ENCODE measurements around the gene BAAT.

BAAT gene

DNA sequence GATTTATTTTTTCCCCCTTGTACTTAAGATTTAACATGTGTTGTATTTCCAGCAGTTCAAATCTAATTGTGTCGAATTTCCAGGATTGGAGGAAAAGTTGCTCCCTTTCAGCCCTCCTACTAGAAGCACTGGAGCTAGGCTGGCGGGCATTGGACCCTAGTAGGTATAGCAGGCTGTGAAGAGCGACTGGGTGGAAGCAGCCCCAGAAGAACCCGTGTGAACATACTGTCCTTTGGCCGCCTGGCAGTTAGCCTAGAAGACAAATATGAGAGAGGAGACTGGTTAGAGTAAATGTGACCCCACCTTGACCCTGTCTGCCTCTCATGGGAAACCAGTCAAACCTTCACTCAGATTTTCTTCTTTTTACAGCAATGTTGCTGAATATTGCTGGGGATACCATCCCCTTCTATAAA, 36.9 kb upstream of the BAAT start:
- H3K23ac ChIP-seq (ENCODE audit: low read depth, low read length, poor library complexity): no peak overlapping the region
- H2BK5ac ChIP-seq (ENCODE audit: low read length): no peak overlapping the region
- no CpG with 5 or more reads among the region's 5 CpGs for WGBS, 2 donors (ENCODE audit: extremely low coverage in 2 of 2, insufficient read length in 2 of 2, insufficient replicate concordance in 1 of 2)

DNA sequence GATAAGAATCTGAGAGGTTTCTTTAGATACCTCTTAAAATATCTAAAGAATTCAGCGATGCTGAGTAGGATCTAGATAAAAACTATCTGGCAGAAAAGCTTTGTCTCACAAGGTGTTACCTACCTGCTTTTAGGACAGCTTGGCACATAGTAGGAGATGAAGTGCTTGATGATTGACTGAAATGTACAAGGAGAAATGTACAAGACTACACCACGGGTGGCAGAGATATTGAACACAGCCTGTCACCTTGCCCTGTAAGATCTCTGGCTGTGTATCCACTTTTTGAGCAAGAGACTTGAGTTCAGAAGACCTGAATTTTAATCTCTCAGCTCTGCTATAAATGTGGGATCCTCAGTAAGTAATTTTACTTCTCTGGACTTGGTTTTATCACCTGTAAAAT, 35.1 kb upstream of the BAAT start:
- Histone ChIP-seq H4K8ac (ENCODE audit: low read depth, low read length) (no peak overlapping the region), H3K79me1 (ENCODE audit: low read depth, low read length) (no peaks in the 10 kb centered on the region), H3K4me3 (ENCODE audit: low read length in 2 of 2) (no peak overlapping the region), H4K91ac (ENCODE audit: low read depth, low read length, poor library complexity) (no peak overlapping the region), H3K9me3 (replicated peaks in 1 of 2; ENCODE audit: control insufficient read depth in 2 of 2, insufficient read depth in 1 of 2, low read depth in 1 of 2, low read length in 2 of 2) (peaks cover 0 to 3% of the 10 kb centered on the region in 2 donors), H2AFZ (ENCODE audit: low read length) (no peak overlapping the region), H3K27me3 (ENCODE audit: control insufficient read depth in 3 of 3, insufficient read depth in 3 of 3, low read depth in 1 of 3, low read length in 3 of 3) (no peaks in the 10 kb centered on the region), H3K23ac (ENCODE audit: low read depth, low read length, poor library complexity) (no peak overlapping the region), H3K14ac (ENCODE audit: low read length) (no peak overlapping the region), H3K27ac (replicated peaks; ENCODE audit: low read length) (no peak overlapping the region), H3K4me2 (ENCODE audit: insufficient read depth, low read length, poor library complexity, severe bottlenecking) (no peak overlapping the region), H3K4ac (ENCODE audit: low read length) (no peak overlapping the region), H2AK5ac (ENCODE audit: low read depth, low read length) (no peak overlapping the region), H3K18ac (ENCODE audit: low read length) (no peak overlapping the region), H2BK15ac (ENCODE audit: low read length) (no peak overlapping the region), H3K9ac (ENCODE audit: low read depth, low read length, poor library complexity) (no peak overlapping the region), H2BK12ac (ENCODE audit: low read length) (no peak overlapping the region), H2BK120ac (ENCODE audit: low read depth, low read length) (no peak overlapping the region), H2BK5ac (ENCODE audit: low read length) (no peak overlapping the region), H3K36me3 (replicated peaks in 1 of 2; ENCODE audit: control insufficient read depth in 2 of 2, insufficient read depth in 2 of 2, low read length in 2 of 2) (no peaks in the 10 kb centered on the region), H3K4me1 (ENCODE audit: control insufficient read depth in 2 of 2, insufficient read depth in 1 of 2, low read depth in 1 of 2, low read length in 2 of 2) (no peaks in the 10 kb centered on the region)
- no CpG with 5 or more reads among the region's 2 CpGs for WGBS, 2 donors (ENCODE audit: extremely low coverage in 2 of 2, insufficient read length in 2 of 2, insufficient replicate concordance in 1 of 2)
- DNase-seq (ENCODE audit: low spot score): no peak

More for the DNA sequence above, 36.9 kb upstream of the BAAT start:
- Histone ChIP-seq H3K4me2 (ENCODE audit: insufficient read depth, low read length, poor library complexity, severe bottlenecking) (no peak overlapping the region), H3K36me3 (replicated peaks in 1 of 2; ENCODE audit: control insufficient read depth in 2 of 2, insufficient read depth in 2 of 2, low read length in 2 of 2) (no peaks in the 10 kb centered on the region), H2BK15ac (ENCODE audit: low read length) (no peak overlapping the region), H3K4me3 (ENCODE audit: low read length in 2 of 2) (no peak overlapping the region), H3K14ac (ENCODE audit: low read length) (no peak overlapping the region), H2AFZ (ENCODE audit: low read length) (no peak overlapping the region), H3K27ac (replicated peaks; ENCODE audit: low read length) (no peak overlapping the region), H2BK12ac (ENCODE audit: low read length) (no peak overlapping the region), H3K27me3 (ENCODE audit: control insufficient read depth in 3 of 3, insufficient read depth in 3 of 3, low read depth in 1 of 3, low read length in 3 of 3) (peaks cover 0 to under 1% (median 0%) of the 10 kb centered on the region in 3 experiments), H4K91ac (ENCODE audit: low read depth, low read length, poor library complexity) (no peak overlapping the region), H3K4me1 (ENCODE audit: control insufficient read depth in 2 of 2, insufficient read depth in 1 of 2, low read depth in 1 of 2, low read length in 2 of 2) (no peaks in the 10 kb centered on the region), H2AK5ac (ENCODE audit: low read depth, low read length) (no peak overlapping the region), H3K4ac (ENCODE audit: low read length) (no peak overlapping the region), H3K9me3 (replicated peaks in 1 of 2; ENCODE audit: control insufficient read depth in 2 of 2, insufficient read depth in 1 of 2, low read depth in 1 of 2, low read length in 2 of 2) (no peaks in the 10 kb centered on the region), H3K9ac (ENCODE audit: low read depth, low read length, poor library complexity) (no peak overlapping the region), H4K8ac (ENCODE audit: low read depth, low read length) (no peak overlapping the region), H3K79me1 (ENCODE audit: low read depth, low read length) (no peaks in the 10 kb centered on the region), H3K18ac (ENCODE audit: low read length) (no peak overlapping the region), H2BK120ac (ENCODE audit: low read depth, low read length) (no peak overlapping the region)
- DNase-seq (ENCODE audit: low spot score): no peak

DNA sequence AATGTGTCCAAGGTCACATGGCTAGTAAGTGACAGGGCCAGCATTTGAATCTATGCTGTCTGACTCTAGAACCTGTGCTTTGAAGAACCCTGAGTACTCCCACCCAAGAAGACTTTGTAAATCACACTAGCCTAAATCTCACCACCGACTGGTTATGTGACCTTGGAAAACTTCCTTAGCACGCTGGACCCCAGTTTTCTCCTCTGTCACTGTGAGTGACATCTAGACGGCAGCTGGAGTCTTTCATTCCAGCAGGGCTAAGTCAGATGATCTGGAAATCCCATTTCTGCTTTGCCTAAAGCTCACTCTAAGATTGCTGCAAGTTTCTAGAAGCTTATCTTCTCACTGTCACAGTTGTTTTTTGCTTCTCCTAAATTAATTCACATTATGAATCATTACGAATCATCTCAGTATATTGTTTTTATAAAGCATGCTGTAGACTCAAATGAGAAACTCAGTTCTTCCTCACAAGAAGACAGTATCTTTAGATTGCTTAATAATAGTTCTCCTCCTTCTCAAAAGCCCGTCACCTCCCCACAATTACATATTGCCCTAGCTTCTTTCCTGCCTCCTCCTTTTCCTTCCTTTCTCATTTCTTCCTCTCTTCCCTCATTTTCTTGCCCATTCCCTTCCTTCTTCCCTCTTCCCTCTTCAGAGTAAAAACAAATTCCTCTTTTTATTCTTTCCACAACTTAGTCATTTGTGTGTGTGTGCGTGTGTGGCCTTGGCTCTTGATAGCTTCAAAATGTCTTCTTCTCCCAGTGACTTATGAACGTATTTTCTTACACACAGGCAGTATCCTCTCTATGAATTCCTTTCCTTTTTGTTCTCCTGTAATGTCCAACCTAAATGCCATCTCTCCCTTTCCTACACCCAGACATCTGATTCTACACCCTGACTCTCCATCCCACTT, 34.0 kb upstream of the BAAT start:
- Histone ChIP-seq H3K4ac (ENCODE audit: low read length) (no peak overlapping the region), H3K9ac (ENCODE audit: low read depth, low read length, poor library complexity) (no peak overlapping the region)

DNA sequence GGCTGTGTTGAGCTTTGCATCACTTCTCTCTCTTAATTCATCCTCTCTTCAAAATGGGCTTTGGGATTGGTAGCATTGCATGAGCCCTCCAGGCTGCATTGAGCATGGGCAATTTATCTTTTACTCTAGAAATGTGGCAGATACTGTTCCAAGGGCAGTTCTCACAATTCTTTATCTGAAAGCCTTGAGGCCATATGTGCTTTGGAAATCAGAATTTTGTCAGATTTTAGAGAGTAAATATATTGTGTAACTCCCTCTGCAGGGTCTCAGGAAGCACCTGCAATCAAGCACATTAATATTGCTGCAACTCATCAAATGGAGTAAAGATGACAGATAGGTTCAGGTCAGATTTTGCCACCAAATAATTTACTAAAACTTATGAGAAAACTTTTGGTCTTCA, 33.2 kb upstream of the BAAT start:
- Histone ChIP-seq H3K23ac (ENCODE audit: low read depth, low read length, poor library complexity) (no peak overlapping the region), H3K9me3 (replicated peaks in 1 of 2; ENCODE audit: control insufficient read depth in 2 of 2, insufficient read depth in 1 of 2, low read depth in 1 of 2, low read length in 2 of 2) (peaks cover 0 to 6% of the 10 kb centered on the region in 2 donors), H2BK5ac (ENCODE audit: low read length) (no peak overlapping the region), H2BK120ac (ENCODE audit: low read depth, low read length) (no peak overlapping the region), H3K4me1 (ENCODE audit: control insufficient read depth in 2 of 2, insufficient read depth in 1 of 2, low read depth in 1 of 2, low read length in 2 of 2) (no peaks in the 10 kb centered on the region), H3K27ac (replicated peaks; ENCODE audit: low read length) (no peak overlapping the region), H2BK15ac (ENCODE audit: low read length) (no peak overlapping the region), H3K4me3 (ENCODE audit: low read length in 2 of 2) (no peak overlapping the region), H3K9ac (ENCODE audit: low read depth, low read length, poor library complexity) (no peak overlapping the region), H2AK5ac (ENCODE audit: low read depth, low read length) (no peak overlapping the region), H3K4ac (ENCODE audit: low read length) (no peak overlapping the region), H3K27me3 (ENCODE audit: control insufficient read depth in 3 of 3, insufficient read depth in 3 of 3, low read depth in 1 of 3, low read length in 3 of 3) (no peaks in the 10 kb centered on the region), H3K36me3 (replicated peaks in 1 of 2; ENCODE audit: control insufficient read depth in 2 of 2, insufficient read depth in 2 of 2, low read length in 2 of 2) (no peaks in the 10 kb centered on the region), H3K79me1 (ENCODE audit: low read depth, low read length) (no peaks in the 10 kb centered on the region), H3K18ac (ENCODE audit: low read length) (no peak overlapping the region), H2AFZ (ENCODE audit: low read length) (no peak overlapping the region), H3K14ac (ENCODE audit: low read length) (no peak overlapping the region), H3K4me2 (ENCODE audit: insufficient read depth, low read length, poor library complexity, severe bottlenecking) (no peak overlapping the region), H4K91ac (ENCODE audit: low read depth, low read length, poor library complexity) (no peak overlapping the region), H4K8ac (ENCODE audit: low read depth, low read length) (no peak overlapping the region), H2BK12ac (ENCODE audit: low read length) (no peak overlapping the region)
- DNase-seq (ENCODE audit: low spot score): no peak

More for the DNA sequence above, 34.0 kb upstream of the BAAT start:
- no peak overlapping the region for H3K14ac ChIP-seq (ENCODE audit: low read length)
- no CpG with 5 or more reads among the region's 7 CpGs for WGBS, 2 donors (ENCODE audit: extremely low coverage in 2 of 2, insufficient read length in 2 of 2, insufficient replicate concordance in 1 of 2)
- no peak overlapping the region for H2AK5ac ChIP-seq (ENCODE audit: low read depth, low read length)
- H2BK15ac ChIP-seq (ENCODE audit: low read length): no peak overlapping the region
- H3K36me3 ChIP-seq (replicated peaks in 1 of 2; ENCODE audit: control insufficient read depth in 2 of 2, insufficient read depth in 2 of 2, low read length in 2 of 2): no peaks in the 10 kb centered on the region
- no peak overlapping the region for H3K23ac ChIP-seq (ENCODE audit: low read depth, low read length, poor library complexity)
- H2BK12ac ChIP-seq (ENCODE audit: low read length): no peak overlapping the region
- no peak overlapping the region for H2BK5ac ChIP-seq (ENCODE audit: low read length)
- no peak overlapping the region for H3K4me3 ChIP-seq (ENCODE audit: low read length in 2 of 2)
- no peaks in the 10 kb centered on the region for H3K79me1 ChIP-seq (ENCODE audit: low read depth, low read length)
- no peak overlapping the region for H2BK120ac ChIP-seq (ENCODE audit: low read depth, low read length)
- no peak for DNase-seq (ENCODE audit: low spot score)
- H3K4me1 ChIP-seq (ENCODE audit: control insufficient read depth in 2 of 2, insufficient read depth in 1 of 2, low read depth in 1 of 2, low read length in 2 of 2): no peaks in the 10 kb centered on the region
- H3K9me3 ChIP-seq (replicated peaks in 1 of 2; ENCODE audit: control insufficient read depth in 2 of 2, insufficient read depth in 1 of 2, low read depth in 1 of 2, low read length in 2 of 2): peaks cover 0 to 3% of the 10 kb centered on the region in 2 donors
- no peak overlapping the region for H3K4me2 ChIP-seq (ENCODE audit: insufficient read depth, low read length, poor library complexity, severe bottlenecking)
- H3K27me3 ChIP-seq (ENCODE audit: control insufficient read depth in 3 of 3, insufficient read depth in 3 of 3, low read depth in 1 of 3, low read length in 3 of 3): no peaks in the 10 kb centered on the region
- H2AFZ ChIP-seq (ENCODE audit: low read length): no peak overlapping the region
- H3K18ac ChIP-seq (ENCODE audit: low read length): no peak overlapping the region
- H3K27ac ChIP-seq (replicated peaks; ENCODE audit: low read length): no peak overlapping the region
- H4K91ac ChIP-seq (ENCODE audit: low read depth, low read length, poor library complexity): no peak overlapping the region
- H4K8ac ChIP-seq (ENCODE audit: low read depth, low read length): no peak overlapping the region
